Activated CD4-positive, alpha-beta T cell treated with anti-CD3 and anti-CD28 coated beads, Interleukin-2, Interleukin-4, amounts not matched to agents 100 ng/mL and 50 ng/mL, durations not matched to agents 16 hours and 8 hours (primary cell): Measurements from ENCODE around the gene CYP3A7.
"Not testable (repeated sequence)": the region's sequence is repeated elsewhere in the genome, so short reads cannot be mapped to it uniquely, and the experiment has no call there.

Experiments
- DNase-seq: peaks from one replicate; pipeline ENCODE4 v3.0.0-alpha.2; 2020; ENCODE audit warnings: low spot score

The CYP3A7 gene

GRCh38 chr7:99741441-99741795, 6.4 kb upstream of the CYP3A7 start:
- no peak for DNase-seq

DNA sequence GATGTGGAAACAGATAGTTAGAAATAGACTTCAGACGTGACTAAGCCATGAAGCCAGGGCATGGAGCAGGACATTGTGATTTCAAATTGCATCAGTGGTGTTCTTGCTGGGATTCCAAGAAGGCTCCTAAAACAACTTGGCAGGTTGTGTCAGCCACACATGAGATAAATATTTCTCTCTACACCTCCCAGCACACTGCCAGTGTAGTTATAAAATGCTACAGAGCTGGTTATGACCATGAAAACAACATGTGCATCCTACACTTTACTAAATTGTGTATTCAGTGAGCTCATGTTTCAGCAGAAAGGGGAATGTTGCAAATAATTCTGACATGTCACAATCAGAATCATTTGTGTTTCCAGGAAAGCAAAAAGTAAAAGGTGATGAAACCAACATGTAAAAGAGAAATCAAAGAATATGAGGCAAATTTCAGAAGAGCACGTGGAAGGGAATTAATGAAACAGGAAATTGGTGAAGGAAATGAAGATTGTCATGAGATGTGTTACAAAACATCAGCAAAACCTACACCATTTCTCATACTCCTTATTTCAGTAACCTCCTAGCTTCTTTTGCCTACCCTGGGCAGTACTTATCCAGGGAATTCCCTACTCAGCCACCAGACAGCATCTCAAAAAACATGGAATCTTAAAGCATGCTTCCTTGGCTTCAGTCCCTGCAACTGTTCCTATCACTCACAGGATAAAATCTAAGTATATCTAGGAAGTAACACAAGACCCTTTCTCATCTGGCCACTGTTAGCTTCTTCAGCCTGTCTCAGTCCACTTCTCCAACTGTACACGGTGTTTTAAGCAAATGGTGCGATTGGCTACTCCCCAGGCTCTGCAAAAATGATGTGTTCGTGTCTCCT, 5.8 kb upstream of the CYP3A7 start:
- no peak for DNase-seq

DNA sequence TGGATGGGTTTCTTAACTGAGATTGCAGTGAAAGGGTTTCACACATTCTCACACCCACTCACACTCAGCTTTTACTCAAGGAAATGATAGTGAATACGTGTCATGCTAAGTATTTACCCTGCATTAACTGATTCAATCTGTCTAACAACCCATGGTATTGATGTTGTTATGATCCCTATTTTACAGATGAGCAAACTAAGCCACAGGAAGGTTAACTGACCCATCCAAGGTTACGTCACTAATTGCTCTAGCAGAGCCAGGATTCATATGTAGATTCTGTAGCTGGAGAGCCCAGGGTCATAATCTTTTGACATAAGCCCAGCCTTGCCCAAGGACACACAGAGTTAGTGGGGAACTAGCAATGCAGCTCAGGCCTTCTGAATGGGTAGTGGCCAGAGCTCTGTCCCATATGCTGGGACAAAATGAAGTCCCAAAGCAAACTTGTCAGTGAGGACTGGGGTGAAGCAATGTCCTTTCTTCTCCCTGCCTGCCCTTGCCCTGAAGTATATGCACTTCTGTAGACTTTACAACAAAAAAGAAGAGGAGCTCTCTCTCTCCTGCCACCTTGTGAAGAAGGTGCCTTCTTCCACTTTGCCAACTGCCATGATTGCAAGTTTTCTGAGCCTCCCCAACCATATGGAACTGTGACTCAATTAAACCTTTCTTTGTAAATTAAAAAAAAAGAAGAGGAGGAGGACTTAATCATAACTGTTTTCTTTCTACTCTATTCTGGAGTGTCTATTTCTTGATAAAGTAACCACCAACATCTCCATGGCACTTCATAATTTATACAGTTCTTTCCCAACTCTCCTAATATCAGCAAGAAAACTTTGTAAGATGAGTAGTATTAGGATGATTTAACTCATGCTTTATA, 4.9 kb upstream of the CYP3A7 start:
- DNase-seq, result no peak

GRCh38 chr7:99737726-99738125, 2.7 kb upstream of the CYP3A7 start:
- no peak for DNase-seq

GRCh38 chr7:99736667-99737066, 1.7 kb upstream of the CYP3A7 start:
- DNase-seq, result not testable (repeated sequence)

DNA sequence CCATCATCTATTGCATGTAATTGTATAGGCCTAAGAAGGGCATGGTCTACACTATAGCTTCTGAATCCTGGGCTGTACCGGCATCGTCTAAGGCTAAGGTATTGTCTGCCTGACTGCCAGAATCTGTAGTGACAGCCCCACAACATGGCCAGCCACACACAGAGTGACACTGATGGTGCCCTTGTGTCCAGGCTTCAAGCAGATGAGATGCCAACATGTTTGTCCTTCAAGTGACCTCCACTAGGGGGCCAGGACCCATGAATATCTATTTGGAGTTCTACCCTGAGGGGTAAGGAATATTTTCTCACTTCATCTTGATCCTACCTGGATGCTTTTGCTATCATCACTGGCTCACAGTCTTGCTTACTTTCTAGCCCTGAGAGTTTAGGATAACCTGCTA, 1.5 kb downstream of the CYP3A7 start:
- no peak for DNase-seq

GRCh38 chr7:99733003-99733402, 2.0 kb downstream of the CYP3A7 start:
- DNase-seq, result no peak

GRCh38 chr7:99731638-99732374, 3.2 kb downstream of the CYP3A7 start:
- DNase-seq, result peak; percentile 18

GRCh38 chr7:99730992-99731391, 4.0 kb downstream of the CYP3A7 start:
- no peak for DNase-seq

DNA sequence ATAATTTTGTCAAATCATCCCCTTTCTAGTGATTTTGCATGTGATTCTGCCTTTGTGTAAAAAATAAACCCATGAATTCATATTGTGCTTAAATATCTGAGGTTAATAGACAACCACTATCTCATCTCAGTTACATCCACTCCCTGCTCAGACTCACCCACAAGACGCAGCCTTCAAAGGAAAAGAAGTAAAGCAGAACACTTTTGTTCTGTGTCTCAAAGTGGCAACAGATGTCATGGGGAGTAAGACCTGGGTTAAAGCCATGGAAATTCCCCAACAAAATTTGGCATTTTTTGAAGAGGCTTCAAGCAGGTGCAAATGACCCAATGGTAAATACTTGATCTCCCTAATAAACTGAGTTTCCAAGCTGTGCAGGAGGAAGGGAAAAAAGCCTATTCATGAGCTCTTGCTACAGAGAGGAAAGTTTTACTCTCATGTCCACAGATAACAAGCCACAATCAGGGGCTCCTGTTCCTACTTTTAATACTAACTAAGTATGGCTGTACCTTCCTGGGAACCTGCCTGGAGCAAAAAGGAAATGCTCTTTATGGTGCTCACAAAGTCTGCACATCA, 4.7 kb downstream of the CYP3A7 start:
- no peak for DNase-seq

- DNase-seq, result no peak
Observed at GRCh38 chr7:99729486-99730237, 5.3 kb downstream of the CYP3A7 start.

DNA sequence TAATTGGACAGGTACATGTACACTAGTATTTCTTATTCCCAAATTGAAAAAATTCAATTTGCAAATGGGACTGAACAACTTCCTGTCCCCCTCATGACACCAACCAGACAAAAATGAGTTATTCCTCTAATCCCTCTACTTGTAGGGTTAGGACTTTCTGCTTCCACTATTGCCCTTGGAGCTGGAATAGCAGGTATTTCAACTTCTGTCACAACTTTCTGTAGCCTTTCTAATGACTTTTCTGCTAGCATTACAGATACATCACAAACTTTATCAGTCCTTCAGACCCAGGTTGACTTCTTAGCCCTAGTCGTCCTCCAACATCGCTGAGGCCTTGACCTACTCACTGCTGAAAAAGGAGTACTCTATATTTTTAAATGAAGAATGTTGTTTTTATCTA, 6.4 kb downstream of the CYP3A7 start:
- DNase-seq, result no peak

DNA sequence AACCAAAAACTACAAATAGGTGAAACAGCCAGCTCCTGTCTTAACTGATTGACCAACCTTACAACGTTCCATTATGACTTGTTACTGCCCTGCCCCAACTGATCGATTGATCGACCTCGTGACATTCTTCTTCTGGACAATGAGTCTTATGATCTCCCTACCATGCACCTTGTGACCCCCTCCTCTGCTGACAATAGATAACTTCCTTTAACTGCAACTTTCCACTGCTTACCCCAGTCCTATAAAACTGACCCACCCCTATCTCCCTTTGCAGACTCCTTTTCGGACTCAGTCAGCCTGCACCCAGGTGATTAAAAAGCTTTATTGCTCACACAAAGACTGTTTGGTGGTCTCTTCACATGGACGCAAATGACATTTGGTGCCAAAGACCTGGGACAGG, 11.8 kb downstream of the CYP3A7 start:
- DNase-seq, result not testable (repeated sequence)

GRCh38 chr7:99720800-99721595, 14.0 kb downstream of the CYP3A7 start:
- no peak for DNase-seq

DNA sequence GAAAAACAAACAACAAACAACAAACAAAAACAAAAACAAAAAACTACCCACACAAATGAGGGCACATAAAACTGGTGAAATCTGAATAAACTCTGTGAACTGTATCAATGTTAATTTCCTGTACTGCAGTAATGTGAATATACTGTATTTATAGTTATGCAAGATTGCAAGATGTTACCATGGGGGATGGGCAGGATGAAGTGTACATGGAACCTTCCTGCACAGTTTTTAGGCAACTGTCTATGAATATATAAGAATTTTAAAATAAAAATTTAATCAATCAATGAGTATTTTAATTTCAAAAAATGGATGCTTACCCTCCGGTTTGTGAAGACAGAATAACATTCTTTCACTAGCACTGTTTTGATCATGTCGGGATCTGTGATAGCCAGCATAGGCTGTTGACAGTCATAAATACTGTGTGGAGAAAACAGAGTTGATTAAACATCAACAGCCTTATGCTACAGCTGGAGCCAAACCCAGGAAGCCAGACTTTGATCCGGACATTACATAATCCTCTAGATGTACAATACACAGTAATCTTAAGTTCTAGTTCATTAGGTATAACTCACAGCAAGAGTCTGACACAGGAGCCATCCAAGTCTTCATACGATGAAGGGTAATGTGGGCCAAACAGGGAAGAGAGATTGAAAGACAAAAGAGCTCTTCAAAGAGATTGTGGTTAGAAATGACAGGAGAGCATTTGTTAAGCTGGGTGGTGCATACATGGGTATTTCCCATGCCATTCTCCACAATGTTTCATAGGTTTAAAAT, 14.8 kb downstream of the CYP3A7 start:
- no peak for DNase-seq

DNA sequence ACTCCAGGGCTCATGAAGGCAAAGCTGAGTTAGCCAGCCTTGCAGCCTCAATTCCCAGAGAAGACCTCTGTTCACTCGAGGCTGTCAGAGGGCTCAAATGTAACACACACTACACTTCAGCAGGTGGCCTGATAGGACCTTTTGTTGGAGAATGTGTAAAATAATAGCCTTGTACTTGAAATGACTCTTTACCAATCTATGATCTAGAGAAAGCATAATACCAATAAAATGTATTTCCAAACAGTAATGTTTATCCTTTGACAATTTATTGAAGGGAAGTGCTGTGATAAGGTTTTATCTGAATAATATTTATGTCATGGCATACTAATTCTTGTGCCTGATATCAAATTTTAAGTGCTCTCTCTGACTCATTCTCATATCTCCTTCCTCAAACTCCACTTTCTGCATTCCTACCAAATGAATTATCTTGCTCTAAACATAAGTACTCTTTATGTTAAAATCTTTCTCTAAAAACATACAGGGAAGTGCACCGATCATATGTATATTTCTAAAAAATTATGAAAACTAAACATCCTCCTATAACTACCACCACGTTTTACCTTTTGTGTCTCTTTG, 20.9 kb downstream of the CYP3A7 start:
- DNase-seq, result no peak

- DNase-seq, result no peak
Observed at GRCh38 chr7:99709838-99710578, 25.0 kb downstream of the CYP3A7 start.

DNA sequence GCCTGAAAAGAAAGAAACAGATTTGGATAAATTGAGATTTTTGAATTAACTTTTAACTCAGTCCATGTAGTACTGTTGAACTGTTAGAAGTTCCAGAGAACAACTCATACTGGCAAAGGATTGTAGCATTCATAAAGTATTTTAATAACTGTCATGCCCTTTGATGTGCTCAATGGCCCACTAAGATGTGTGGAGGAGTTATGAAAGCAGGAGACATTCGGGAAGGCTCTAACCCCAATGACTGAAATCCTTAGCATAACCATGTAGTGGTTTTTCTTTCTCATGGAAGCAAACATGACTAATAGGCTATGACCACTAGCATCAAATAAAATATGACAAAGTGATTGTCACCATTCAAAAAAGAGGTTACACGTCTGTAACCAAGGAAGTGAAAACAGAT, 25.7 kb downstream of the CYP3A7 start:
- no peak for DNase-seq

DNA sequence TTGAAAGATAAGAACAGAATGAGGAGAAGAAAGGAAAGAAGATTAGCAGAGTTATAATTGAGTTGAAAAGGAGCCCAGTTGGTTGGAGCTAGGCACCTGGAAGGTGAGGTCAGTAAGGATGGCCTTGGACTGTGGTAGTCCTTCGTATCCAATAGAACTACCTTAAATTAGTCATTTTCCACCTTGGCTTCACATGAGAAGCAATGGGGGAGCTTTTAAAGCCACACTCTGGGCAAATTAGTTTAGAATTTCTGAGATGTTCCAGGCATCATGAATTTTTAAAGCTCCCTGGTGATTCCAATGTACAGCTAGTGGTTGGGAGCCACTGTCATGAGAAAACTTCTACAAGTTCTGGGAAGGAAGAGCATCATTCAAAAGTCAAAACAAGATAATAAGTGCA, 27.9 kb downstream of the CYP3A7 start:
- DNase-seq, result no peak
